HTERT RPE-1 (cell line): ENCODE measurements around the gene ANKRD55.
"Not testable (repeated sequence)": the region's sequence is repeated elsewhere in the genome, so short reads cannot be mapped to it uniquely, and the experiment has no call there.

ENCODE experiments used
- in situ Hi-C: fragments of 300-500 bp; cut with MboI; formaldehyde crosslinking; loops from 4 replicates; pipeline ENCODE4 v1.14.3; 2020; ENCODE audit warnings: low sequenced_read_pairs

The ANKRD55 gene

GRCh38 chr5:56233230-56233629, at the start of gene ANKRD55:
Gene ANKRD55 (minus strand): TSS chr5:56233330. CDS start chr5:56232913, 417 bp downstream.
- in situ Hi-C loops = no loop called here

GRCh38 chr5:56282216-56282615, 49.1 kb upstream of the ANKRD55 start:
- in situ Hi-C loops = no loop called here

GRCh38 chr5:56281489-56282165, 48.5 kb upstream of the ANKRD55 start:
- in situ Hi-C loops = no loop called here

GRCh38 chr5:56279979-56280378, 46.8 kb upstream of the ANKRD55 start:
- in situ Hi-C loops = no loop called here

GRCh38 chr5:56279291-56279690, 46.2 kb upstream of the ANKRD55 start:
- in situ Hi-C loops = no loop called here

- in situ Hi-C loops = no loop called here
Measured at GRCh38 chr5:56278335-56278753, 45.2 kb upstream of the ANKRD55 start.

GRCh38 chr5:56277573-56277972, 44.4 kb upstream of the ANKRD55 start:
- in situ Hi-C loops = no loop called here

- in situ Hi-C loops = no loop called here
Measured at GRCh38 chr5:56273376-56273955, 40.3 kb upstream of the ANKRD55 start.

GRCh38 chr5:56272765-56273164, 39.6 kb upstream of the ANKRD55 start:
- in situ Hi-C loops = no loop called here

- in situ Hi-C loops = no loop called here
Measured at GRCh38 chr5:56270568-56271392, 37.6 kb upstream of the ANKRD55 start.

- in situ Hi-C loops = no loop called here
Measured at GRCh38 chr5:56270058-56270457, 36.9 kb upstream of the ANKRD55 start.

- in situ Hi-C loops = no loop called here
Measured at GRCh38 chr5:56269216-56269927, 36.2 kb upstream of the ANKRD55 start.

GRCh38 chr5:56268707-56269106, 35.6 kb upstream of the ANKRD55 start:
- in situ Hi-C loops = not testable (repeated sequence)

- in situ Hi-C loops = no loop called here
Measured at GRCh38 chr5:56267856-56268255, 34.7 kb upstream of the ANKRD55 start.

- in situ Hi-C loops = no loop called here
Measured at GRCh38 chr5:56264417-56265025, 31.4 kb upstream of the ANKRD55 start.

GRCh38 chr5:56262279-56262678, 29.1 kb upstream of the ANKRD55 start:
- in situ Hi-C loops = no loop called here

GRCh38 chr5:56259002-56259511, 25.9 kb upstream of the ANKRD55 start:
- in situ Hi-C loops = no loop called here

GRCh38 chr5:56257763-56258529, 24.8 kb upstream of the ANKRD55 start:
- in situ Hi-C loops = not testable (repeated sequence)

- in situ Hi-C loops = no loop called here
Measured at GRCh38 chr5:56257010-56257409, 23.9 kb upstream of the ANKRD55 start.

- in situ Hi-C loops = no loop called here
Measured at GRCh38 chr5:56255502-56255901, 22.4 kb upstream of the ANKRD55 start.
